Stimulated activated CD8-positive, alpha-beta memory T cell treated with anti-CD3 and anti-CD28 coated beads, Interleukin-12 subunit alpha, Interleukin-12 subunit beta, amount 100 ng/mL, for 24 hours (primary cell): ENCODE measurements around the gene TEX2.
"Not testable (repeated sequence)": the region's sequence is repeated elsewhere in the genome, so short reads cannot be mapped to it uniquely, and the experiment has no call there.

Experiments used
- DNase-seq: peaks from one replicate; pipeline ENCODE4 v3.0.0-alpha.2; 2020; ENCODE audit errors: extremely low read depth

The TEX2 gene

DNA sequence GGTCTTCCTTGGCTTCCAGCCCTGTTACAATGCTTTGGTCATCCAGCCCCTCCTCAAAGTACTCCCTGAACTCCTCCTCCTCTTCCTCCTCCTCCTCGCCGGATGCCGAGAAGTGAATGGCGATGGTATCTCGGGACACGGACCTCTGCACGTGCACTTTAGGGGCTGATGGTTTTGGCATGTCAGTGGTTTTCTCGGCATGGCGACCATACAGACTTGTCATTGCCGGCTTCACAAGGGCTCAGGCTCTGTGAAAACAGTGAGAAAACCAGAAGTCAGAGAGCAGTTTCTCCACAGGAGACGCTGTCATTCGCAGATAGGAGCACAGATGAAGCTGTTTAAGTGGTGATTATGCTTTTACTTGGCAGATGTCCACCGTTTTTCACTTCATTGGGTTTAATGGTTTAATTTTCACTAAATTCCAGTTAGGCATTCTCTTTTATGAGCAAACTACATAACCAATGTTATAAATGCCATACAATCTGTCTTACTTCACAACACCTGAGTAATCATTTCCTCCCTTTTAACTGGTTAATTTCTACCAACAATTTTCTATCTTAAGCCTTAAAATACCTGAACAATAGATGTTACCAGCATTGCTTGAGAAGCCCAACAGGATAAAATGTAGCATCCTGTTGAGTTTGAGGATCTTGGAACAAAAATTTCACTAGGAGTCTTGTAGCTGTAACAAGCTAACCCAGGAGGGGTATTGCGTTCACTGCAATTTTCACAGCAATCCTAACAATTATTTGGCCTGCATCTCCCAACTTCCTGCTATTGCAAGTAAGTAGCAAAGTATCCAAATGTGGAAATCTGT lies 48.9 kb downstream of the TEX2 start:
- DNase-seq = no peak

DNA sequence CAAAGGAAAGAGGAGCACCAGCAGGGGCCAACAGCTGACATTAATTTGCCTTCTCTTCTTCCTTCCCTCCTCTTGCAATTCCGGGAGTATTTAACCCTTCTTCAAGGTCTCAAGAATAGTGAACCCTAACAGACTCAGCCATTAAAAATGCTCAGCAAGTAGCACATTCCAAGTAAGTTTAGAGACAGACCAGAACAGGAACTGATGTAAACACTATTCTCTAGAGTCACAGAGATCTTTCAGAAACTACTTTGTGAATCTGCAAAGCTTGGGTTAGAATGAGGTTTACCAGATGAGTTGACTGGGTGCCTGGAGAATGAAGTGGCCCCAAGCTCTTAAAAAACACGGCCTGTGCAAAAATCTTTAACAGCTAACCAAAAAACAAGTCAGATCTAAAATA lies 50.9 kb downstream of the TEX2 start:
- DNase-seq = no peak

DNA sequence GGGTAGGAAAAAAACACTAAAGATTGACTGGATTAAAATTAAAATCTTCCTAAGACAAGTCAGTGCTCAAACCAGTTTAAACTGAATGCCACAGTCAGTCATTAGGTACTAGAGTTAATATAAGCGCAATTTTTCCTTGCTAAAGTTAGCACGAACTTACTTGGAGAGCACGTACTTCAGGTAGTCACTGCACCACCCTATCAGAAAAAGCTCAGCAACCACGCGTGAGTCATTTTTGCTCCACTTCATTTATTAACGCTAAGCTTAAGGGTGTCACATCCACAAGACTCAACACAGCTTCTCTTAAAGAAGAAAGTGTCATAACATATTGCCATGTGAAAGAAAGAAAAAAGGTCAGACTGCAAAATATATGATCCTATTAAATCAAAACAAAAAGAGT lies 53.1 kb downstream of the TEX2 start:
- DNase-seq = no peak

DNA sequence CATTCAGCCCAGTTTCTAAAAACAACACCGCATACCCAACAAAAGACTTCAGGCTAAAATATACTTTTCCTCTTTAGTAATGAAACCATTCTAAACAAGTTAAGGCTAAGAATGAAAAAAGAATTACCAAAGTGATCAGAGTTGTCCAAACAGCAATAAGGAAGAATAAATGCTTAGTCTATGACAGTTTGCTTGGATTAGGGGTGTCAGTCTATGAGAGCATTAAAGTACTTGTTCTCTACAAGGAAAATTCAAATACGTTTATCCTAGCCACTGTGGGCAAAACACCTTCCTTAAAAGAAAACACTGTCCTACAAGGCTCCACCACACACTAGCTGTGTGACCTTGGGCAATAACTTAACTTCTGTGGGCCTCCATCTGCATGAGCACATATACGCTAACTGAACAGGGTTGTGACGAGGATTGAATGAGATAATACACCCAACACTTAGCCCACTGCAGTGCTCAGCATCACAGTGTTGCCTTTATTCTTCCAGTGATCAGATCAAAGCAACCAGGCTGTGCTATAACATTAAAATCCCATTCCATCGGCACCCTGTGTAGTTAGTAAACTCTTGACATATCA lies 53.6 kb downstream of the TEX2 start:
- DNase-seq = no peak

DNA sequence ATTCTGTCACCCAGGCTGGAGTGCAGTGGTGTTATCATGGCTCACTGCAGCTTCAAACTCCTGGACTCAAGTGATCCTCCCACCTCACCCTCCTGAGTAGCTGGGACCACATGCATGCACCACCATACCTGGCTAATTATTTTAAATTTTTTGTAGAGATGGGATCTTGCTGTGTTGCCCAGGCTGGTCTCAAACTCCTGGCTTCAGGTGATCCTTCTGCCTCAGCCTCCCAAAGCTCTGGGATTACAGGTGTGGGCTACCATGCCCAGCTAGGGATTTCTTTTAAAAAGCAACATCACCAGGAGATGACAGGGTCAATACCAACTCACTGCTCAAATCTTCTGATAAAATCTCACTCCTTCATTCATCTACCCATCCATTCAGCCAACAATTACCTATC lies 54.4 kb downstream of the TEX2 start:
- DNase-seq = not testable (repeated sequence)

DNA sequence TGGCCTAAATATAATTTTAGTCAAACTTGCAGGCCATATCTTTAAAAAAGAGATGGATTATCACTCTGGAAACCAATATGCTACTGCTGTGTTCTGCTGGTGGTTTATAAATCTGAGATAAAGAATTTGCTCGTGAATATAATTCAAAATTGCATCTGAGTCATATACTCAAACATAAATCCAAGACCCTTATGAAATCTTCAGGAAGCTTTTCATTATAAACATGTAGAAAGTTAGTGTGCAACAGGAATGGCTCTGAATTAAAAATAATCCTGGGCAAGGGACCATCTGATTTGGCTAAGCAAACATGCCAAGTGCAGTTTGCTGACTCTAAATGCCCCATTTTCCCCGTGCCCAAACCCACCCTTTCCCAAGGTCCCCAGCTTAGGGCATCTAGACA lies 57.3 kb downstream of the TEX2 start:
- no peak for DNase-seq

DNA sequence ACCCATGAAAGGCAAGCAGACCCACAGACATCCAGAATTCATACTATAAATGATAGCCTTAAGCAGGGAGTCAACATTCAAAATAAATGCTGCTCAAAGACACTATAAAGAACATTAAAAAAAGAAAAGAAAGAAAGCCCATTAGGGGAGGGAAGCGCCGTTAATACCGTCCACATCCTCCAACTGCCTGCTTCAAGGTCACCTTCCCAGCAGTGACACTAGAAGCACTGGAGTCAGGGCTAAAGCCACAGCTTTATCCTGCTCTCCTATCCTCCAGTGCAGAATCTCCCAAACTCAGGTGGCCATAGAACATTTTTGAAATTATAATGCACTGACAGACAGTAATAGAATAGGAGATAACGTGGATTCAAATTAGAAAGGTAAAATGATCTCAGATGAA lies 59.4 kb downstream of the TEX2 start:
- DNase-seq = no peak

DNA sequence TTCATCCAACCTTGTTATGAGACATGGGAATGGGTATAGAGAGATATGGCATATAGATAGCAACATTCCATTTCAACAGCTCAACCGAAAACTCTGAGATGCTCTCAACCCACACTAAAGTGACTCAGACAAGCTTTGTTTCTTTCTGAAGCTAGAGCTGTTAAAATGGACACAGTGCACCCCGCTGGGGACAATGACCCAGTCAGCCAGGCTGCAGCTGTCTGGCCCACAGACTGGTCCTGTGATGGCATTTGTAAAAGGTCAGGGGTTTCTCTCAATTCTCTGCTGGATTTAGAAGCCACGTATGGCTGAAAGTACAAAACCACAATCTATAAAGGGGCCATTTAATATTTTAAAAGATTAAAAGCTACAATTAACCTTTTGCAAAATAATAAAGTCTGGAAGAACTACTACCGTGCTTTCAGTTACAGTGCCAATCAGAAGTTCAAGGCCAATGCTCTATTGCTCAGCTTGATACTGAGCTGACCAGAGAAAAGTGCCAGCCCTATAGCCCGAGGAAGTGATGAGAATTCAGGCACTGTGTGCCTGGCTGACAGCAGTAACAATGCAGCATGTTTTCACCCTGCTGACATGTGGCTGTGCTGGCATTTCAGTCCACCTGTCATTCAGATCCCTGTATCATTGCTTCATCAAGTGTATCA lies 60.2 kb downstream of the TEX2 start:
- DNase-seq = no peak

DNA sequence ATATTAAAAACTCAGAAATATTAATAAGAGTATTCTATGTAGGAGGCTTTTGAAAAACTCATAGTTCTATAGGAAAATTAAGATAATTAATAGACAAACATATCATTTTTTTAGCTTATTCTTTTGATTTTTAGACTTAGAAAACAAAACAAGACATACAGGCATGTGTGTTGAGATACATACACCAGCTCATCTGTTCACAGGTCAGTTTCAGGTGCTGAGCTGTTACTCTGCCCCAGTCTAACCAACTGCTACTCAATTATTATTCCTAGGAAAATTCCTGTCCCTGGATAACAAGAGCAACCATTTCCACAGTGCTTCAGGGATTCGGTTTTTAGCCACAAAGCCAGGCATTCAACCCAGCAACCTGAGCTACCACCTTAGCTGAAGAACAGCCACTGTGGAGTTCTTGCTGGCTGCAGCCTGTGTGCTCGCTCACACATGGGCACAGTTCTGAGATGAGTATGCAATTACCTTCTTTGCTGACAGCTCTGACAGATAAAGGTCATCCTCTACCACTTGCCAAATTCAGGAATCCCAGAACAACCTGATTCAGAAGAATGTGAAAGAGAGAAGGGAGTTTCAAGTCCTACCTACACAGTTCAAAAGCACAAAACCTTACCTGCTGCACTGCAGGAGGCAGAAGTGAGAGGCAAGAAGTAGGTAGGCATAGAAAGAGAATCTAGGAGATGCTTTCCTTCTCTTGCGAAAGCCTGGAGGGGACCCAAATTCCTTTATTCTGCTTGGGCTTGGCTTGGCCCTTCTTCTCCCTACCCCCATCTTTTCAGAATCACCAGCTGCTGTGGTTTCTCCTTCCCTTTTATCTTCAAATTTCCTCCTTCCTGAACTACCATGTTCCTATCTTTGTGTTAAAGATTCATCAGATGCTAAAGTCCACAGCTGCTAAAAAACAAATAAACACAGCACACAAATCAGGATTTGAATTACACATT lies 62.7 kb downstream of the TEX2 start:
- DNase-seq = no peak

DNA sequence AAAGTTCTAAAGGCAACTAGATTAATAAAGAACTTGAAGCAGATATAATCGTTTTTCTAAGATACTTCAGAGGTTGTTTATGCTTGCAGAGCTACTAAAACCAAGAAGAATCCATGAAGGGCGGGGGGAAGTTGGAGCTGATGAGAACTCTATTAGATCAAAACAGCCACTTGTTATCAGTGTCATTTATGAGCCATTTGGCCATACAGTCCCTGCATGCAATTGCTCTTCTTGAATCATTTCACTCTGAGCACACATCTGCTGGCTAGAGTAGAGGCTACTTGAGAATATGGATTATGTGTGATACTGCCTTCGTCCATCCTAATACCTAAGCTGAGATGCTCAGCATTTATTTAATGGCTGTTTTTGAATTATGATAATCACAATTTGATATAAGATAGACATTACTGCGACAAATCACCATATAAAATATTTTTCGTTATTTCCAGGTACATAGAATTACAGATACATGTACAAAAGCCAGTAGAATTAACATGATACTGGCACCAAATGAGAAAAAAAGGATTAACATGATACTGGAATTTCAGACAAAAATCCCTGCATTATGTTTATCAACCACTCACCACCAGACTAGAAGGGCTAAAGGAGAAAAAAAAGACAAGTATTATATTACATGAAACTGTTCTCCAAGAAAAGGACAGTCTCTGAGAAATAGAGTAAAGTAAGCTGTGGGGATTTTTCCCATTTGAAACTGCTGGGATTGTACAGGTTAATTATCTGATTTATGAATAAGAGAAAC lies 64.5 kb downstream of the TEX2 start:
- DNase-seq = no peak

DNA sequence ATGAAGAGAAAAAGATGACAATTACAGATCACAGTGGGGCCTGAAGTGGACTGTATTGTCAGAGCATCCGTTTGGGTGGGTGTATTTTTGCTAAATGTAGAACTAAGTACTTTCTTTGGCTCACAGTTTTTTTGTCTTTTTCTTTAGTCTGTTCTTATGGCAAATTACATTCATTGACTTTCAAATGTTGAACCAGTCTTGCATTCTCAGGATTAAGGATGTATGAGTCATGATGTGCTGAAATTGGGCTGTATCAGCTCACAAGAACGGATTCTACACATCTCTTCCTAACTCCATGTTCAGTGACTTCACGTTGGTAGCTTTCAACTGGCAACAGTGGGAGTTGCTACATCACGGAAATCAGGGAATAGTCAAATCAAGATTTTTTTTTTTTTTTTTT lies 66.5 kb downstream of the TEX2 start:
- DNase-seq = no peak

DNA sequence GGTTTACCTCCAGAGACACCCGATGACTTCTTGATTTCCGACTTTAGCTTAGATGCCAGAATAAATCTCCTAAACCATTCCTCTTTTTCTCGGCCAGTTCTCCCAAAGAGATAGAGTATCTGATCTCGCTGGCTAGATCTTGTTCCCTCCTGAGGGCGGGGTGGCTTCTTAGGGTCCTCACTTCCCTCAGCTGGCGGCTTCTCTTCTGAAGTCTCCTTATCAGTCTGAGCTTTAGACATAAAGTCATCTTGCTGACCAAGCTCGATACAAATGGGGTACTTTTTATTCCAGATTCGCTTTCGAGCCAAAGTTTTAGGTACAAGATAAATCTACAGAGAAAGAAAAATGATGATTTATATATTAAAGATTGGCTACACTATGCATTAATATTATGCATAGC lies 69.5 kb downstream of the TEX2 start:
- no peak for DNase-seq

DNA sequence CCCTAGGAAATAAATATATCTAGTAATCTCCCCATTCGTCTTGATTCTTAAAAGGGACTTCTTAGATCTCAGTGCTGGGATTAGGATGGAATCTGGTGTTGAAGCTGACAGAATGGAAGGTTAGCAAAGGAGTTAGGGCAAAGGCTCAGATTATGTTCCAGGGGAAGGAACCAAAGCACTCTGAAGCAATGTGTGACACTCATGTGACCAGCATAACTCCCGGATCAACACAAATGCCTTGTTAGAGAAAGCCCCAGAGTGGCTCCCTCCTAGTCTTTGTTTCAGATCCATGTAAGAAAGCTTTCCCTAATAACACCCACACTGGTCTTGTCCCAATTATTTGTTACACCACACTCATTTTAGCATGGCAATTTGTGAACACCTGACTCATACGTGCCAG lies 70.5 kb downstream of the TEX2 start:
- DNase-seq = no peak

DNA sequence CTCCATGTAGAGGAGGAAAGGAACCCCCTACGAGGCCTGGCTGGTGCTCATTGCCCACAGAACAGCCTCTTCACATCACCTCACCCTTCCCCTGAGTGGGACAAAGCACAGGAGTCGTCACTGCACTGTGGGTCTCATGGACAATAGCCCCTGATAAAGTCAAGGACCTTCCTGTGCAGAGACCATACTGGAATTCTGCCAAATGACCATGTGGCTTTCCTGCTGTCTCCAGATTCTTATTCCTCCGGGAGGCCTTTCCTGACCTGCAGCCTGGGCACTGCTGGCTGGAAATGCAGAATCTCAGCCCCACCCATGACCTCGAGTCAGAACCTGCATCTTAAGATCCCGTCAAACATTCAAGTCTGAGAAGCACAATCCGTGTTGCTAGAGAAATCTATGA lies 72.6 kb downstream of the TEX2 start:
- no peak for DNase-seq

DNA sequence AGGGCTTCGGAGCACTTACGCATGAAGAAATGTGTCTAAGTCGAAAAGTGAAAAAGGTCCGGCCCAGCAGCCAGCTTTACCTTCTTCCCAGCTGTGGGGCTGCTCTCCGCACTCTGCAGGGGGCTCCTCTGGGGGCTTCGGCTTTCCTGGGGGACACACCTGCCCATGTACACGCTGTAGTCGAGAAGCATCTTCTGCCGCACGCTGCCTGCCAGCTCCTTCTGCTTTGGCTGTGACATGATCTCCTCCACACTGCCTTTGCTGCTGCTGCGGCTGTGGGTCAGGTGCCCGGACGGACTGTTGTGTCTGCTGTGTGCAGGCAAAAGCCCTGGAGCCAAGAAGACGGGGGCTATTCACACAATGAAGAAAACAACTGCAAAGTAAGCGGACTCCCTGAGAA lies 75.0 kb downstream of the TEX2 start:
- no peak for DNase-seq

DNA sequence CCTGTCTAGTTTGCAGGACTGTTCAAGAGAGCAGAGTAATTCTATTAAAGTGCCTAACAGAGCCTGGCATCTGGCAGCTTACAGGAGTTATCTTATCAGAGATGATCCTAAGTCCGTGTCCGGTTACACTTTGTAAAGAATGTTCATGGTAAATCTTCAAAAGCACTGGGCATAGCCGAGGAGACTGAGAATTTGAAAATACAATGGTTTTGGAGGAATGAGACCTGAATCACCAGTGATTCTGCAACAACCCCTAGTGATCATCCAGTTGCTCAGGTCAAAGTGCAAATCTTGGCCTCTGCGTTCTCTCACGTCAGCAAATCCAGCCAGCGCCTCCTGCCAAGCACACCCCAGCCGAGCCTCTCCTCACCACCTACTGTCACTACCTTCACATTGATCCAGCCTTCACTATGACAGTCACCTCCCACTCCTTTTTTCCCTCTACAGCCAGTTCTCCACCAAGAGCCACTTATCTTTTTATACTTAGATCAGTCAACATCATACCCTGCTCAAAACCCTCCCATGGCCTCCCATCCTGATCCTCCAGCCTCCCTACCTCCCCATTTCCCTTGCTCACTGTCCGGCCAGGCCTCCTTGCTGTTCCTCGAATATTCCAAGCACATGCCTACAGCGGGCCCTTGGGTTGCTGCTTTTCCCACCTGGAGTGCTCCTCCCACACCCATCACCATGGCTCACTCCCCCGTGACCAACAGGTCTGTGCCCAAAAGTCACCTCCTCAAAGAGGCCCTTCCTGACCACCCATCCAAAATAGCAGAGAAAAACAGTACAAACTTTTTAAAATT lies 75.8 kb downstream of the TEX2 start:
- no peak for DNase-seq

DNA sequence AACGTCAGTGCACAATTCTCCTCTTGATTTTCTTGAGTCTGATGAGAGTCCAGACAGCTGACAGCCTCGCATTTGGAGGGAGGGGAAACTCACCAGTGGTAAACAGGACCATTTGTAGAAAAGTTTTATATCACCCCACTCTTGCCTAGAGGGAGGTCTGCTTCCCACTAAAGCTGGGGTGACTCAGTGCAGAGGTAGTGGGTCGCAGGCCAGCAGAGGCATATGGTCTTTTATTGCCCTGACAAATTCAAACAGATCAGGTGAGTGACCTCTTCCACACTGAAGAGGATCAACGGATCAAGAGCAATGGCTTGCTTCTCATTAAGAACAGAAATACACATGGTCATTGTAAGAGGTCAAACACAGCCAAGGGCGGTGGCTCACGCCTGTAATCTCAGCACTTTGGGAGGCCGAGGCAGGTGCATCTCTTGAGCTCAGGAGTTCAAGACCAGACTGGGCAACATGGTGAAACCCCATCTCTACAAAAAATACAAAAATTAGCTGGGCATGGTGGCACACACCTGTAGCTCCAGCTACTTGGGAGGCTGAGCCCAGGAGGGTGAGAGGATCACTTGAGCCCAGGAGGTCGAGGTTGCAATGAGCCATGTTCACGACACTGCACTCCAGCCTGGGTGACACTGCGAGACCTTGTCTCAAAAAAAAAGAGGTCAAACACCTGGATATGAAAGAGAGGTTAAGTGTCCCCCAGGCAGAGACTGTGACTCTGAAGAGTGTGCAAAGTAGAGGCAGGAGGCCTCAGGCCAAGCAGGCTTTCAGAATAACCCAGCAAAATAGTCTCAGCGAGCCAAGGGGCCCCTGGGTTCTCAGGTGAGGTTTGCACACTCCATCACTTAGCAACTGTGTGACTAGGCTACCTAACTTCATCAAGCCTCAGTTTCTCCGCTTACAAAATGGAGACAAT lies 76.6 kb downstream of the TEX2 start:
- no peak for DNase-seq

DNA sequence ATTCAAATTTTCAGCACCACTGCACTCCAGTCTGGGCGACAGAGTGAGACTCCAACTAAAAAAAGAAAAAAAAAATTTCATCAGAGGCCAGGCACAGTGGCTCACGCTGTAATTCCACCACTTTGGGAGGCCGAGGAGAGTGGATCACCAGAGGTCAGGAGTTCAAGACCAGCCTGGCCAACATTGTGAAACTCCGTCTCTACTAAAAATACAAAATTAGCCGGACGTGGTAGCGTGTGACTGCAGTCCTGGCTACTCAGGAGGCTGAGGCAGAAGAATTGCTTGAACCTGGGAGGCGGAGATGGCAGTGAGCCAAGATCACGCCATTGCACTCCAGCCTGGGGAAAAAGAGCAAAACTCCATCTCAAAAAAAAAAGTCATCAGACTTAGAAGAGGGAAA lies 77.5 kb downstream of the TEX2 start:
- not testable (repeated sequence) for DNase-seq

DNA sequence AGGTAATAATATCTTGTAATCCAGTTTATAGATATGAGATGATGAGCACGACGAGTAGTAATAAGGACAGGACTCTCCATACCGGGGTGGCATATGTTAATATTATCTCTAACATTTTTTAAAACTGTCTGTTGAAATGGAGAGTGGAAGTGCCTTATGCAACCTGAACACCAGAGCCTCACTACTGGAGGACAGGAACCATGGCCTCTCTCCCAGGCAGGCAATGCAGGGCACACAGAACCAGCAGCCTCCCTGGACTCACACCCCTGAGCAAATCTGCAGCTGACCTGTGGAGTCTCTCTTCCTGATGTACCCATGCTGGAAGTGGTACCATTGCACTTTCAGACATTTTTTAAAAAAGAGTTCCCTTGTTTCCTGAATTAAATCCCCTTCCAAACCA lies 78.0 kb downstream of the TEX2 start:
- DNase-seq = no peak
